K562 (cell line): Measurements from ENCODE around the gene RHCG. TPM values are rescaled to one million over a fixed set of nuclear protein-coding genes. Genes with fewer than 3 reads are reported as not detected.

Source experiments
- ATAC-seq: fragments of 200-7000 bp; cut with Tn5 transposase; 3 replicates; pipeline ENCODE4 v1.9.1; 2020; ENCODE audit warnings: moderate library complexity
- BruUV-seq: library from RNA; stranded (reverse); fragments of 400-500 nt; replicated peaks from 2 replicates; lab custom pipeline; 2021; lab: Mats Ljungman, UMichigan
- CTCF ChIA-PET: fragments of 300-600 bp; formaldehyde crosslinking; extraction: SDS; loops from one replicate; lab custom pipeline; 2021; ENCODE audit warnings: low intra/inter-chr PET ratio; lab: Yijun Ruan, JAX
- POLR2A ChIA-PET: fragments of 300-600, 350-650 bp; sonication (Branson Sonifier 250); formaldehyde crosslinking; extraction: SDS; loops from one replicate; lab custom pipeline; 2021; ENCODE audit warnings: antibody characterized with exemption, inconsistent platforms; lab: Yijun Ruan, JAX
- DNase-seq, 4 experiments: peaks; one replicate each; pipeline versions ENCODE4 v3.0.0 to v3.0.0-alpha.2; 2011 to 2018; ENCODE audit warnings: low spot score in 3 of 4, mixed read lengths in 3 of 4; ENCODE audit errors: extremely low read depth in 1 of 4
- FAIRE-seq: peaks from 2 replicates; lab custom pipeline; 2011; peaks lifted over from hg19 to GRCh38; lab: Jason Lieb, UNC
- H2AFZ ChIP-seq: 2 replicates; pipeline ENCODE4 v1.6.0; 2011; ENCODE audit warnings: low read depth, low read length, control low read depth, inconsistent platforms
- H3K27ac ChIP-seq: fragments of 200-600 bp; 3 replicates; pipeline ENCODE4 v1.8.0; 2011; ENCODE audit warnings: low read depth, mild to moderate bottlenecking, control low read depth, inconsistent platforms, low read length, moderate library complexity, mixed read lengths; ENCODE audit errors: extremely low read depth
- H3K27me3 ChIP-seq, 2 experiments: fragments of 300-600 bp in 1 of 2; 2 replicates in 1 of 2; 3 replicates in 1 of 2; pipeline versions ENCODE4 v1.6.0 to v1.8.0; 2011; ENCODE audit warnings: inconsistent platforms in 2 of 2, low read length in 2 of 2, mild to moderate bottlenecking in 1 of 2, mixed read lengths in 1 of 2, moderate library complexity in 1 of 2; ENCODE audit not compliant: control insufficient read depth in 2 of 2, insufficient read depth in 2 of 2
- H3K36me3 ChIP-seq: fragments of 300-600 bp; 3 replicates; pipeline ENCODE4 v1.8.0; 2011; ENCODE audit warnings: mild to moderate bottlenecking, low read length, inconsistent platforms; ENCODE audit not compliant: control insufficient read depth, insufficient read depth
- H3K4me1 ChIP-seq, 2 experiments: fragments of 200-600 bp in 1 of 2; replicated peaks in 1 of 2; 2 replicates in 1 of 2; 3 replicates in 1 of 2; pipeline versions ENCODE4 v1.5.1 to v1.8.0; 2011; ENCODE audit warnings: inconsistent platforms in 2 of 2, low read length in 2 of 2, mild to moderate bottlenecking in 1 of 2, mixed read lengths in 1 of 2, moderate library complexity in 1 of 2; ENCODE audit not compliant: control insufficient read depth in 2 of 2, insufficient read depth in 2 of 2
- H3K4me2 ChIP-seq: 2 replicates; pipeline ENCODE4 v1.6.1; 2011; ENCODE audit warnings: low read length, control low read depth, inconsistent platforms, mixed read lengths; ENCODE audit not compliant: insufficient read depth
- H3K4me3 ChIP-seq: fragments of 200-600 bp; sonication (generic), shearing (Covaris generic); 2 replicates; pipeline ENCODE4 v1.5.1; 2016; ENCODE audit warnings: control low read depth, inconsistent platforms
- H3K79me2 ChIP-seq: fragments of 200-600 bp; 3 replicates; pipeline ENCODE4 v1.8.0; 2011; ENCODE audit warnings: low read length, inconsistent platforms; ENCODE audit not compliant: control insufficient read depth, insufficient read depth
- H3K9ac ChIP-seq, 2 experiments: 2 replicates each; pipeline versions ENCODE4 v1.6.0 to v1.6.1; 2011; ENCODE audit warnings: low read depth in 2 of 2, low read length in 2 of 2, control low read depth in 1 of 2, inconsistent platforms in 1 of 2, mild to moderate bottlenecking in 1 of 2, mixed read lengths in 1 of 2; ENCODE audit not compliant: insufficient read depth in 1 of 2
- H3K9me1 ChIP-seq: one replicate; pipeline ENCODE4 v1.6.0; 2011; ENCODE audit warnings: inconsistent platforms, mild to moderate bottlenecking, low read length, moderate library complexity; ENCODE audit not compliant: control insufficient read depth, insufficient read depth
- H3K9me3 ChIP-seq: replicated peaks from 2 replicates; pipeline ENCODE4 v1.5.1; 2011; ENCODE audit warnings: low read depth, low read length, inconsistent platforms; ENCODE audit not compliant: control insufficient read depth, insufficient read depth
- H4K20me1 ChIP-seq: replicated peaks from 2 replicates; pipeline ENCODE4 v1.6.1; 2011; ENCODE audit warnings: low read length, inconsistent platforms, mixed read lengths; ENCODE audit not compliant: control insufficient read depth, insufficient read depth
- ASH1L ChIP-seq: fragments of 450-650 bp; IDR thresholded peaks from 2 replicates; pipeline ENCODE4 v1.6.1; 2018; ENCODE audit warnings: borderline replicate concordance, mild to moderate bottlenecking, low read depth; ENCODE audit not compliant: partially characterized antibody
- DNMT1 ChIP-seq: fragments of 450-650 bp; IDR thresholded peaks from 2 replicates; pipeline ENCODE4 v1.6.1; 2016; ENCODE audit warnings: antibody characterized with exemption, mild to moderate bottlenecking
- TGIF2 ChIP-seq: sonication (generic); formaldehyde crosslinking; IDR thresholded peaks from 2 replicates; pipeline ENCODE4 v1.8.1; 2022; ENCODE audit warnings: mild to moderate bottlenecking, missing genetic modification reagents, moderate library complexity
- WGBS: fragments of 100-300 bp; shearing (Covaris generic); methylation state at CpG from one replicate; pipeline ENCODE4 v1.1.6; 2016; ENCODE audit warnings: low coverage, mixed read lengths; ENCODE audit not compliant: insufficient coverage; ENCODE audit errors: missing lambda C conversion rate; 5-methylcytosine and 5-hydroxymethylcytosine counted together
- in situ Hi-C: fragments of 300-500 bp; cut with MboI; formaldehyde crosslinking; loops from 4 replicates; pipeline ENCODE4 v1.15.0; 2018; ENCODE audit warnings: inconsistent platforms, mixed read lengths
- intact Hi-C: fragments of 100-400 bp; cut with micrococcal nuclease; formaldehyde crosslinking; loops from 2 replicates; pipeline ENCODE4 v1.14.2; 2022
- polyA plus RNA-seq, 8 experiments: library from polyadenylated mRNA; depleted of rRNA in 4 of 8; stranded (reverse) in 5 of 8; unstranded in 3 of 8; fragments of >200 nt; fragmentation: Nextera tagmentation in 2 of 8; fragmentation: Illumina TruSeq in 1 of 8; extraction: Ambion mirVana in 2 of 8; extraction: Trizol in 1 of 8; gene quantifications; 2 replicates each; pipeline versions ENCODE4 v1.2.1 to v1.2.3, GENCODE V29; 2011 to 2014; ENCODE audit warnings: inconsistent platforms in 1 of 8, missing spikeins in 1 of 8
- total RNA-seq, 7 experiments: library from RNA; depleted of rRNA in 6 of 7; stranded (reverse); fragments of >200 nt in 6 of 7; fragmentation: Illumina TruSeq in 2 of 7; extraction: Trizol in 2 of 7; gene quantifications; 2 replicates each; pipeline versions ENCODE4 v1.2.1 to v1.2.3, GENCODE V29; 2011 to 2021; ENCODE audit warnings: low replicate concordance in 1 of 7
- TF ChIP-seq, protein P1 (sequence below), 2 experiments: fragments of 450-650 bp in 1 of 2; sonication (generic) in 1 of 2; formaldehyde crosslinking in 1 of 2; IDR thresholded peaks in 1 of 2; conservative IDR thresholded peaks in 1 of 2; 2 replicates each; pipeline versions ENCODE4 v1.6.1 to v1.8.1; 2016 to 2023; ENCODE audit warnings: mild to moderate bottlenecking in 2 of 2, moderate library complexity in 2 of 2, inconsistent platforms in 1 of 2, missing genetic modification reagents in 1 of 2
- TF ChIP-seq, protein P2 (sequence below): fragments of 250-450 bp; sonication (Bioruptor Pico); IDR thresholded peaks from 2 replicates; pipeline ENCODE4 v1.8.0; 2021; ENCODE audit warnings: moderate library complexity, mild to moderate bottlenecking, inconsistent platforms
- TF ChIP-seq, protein P3 (sequence below): fragments of 450-650 bp; IDR thresholded peaks from 2 replicates; pipeline ENCODE4 v1.6.1; 2017; ENCODE audit warnings: antibody characterized with exemption, mild to moderate bottlenecking

Gene RHCG
- total and polyA plus RNA-seq, 9 of the 15 experiments (the other 6 are each of a cell fraction or from before 2014, with no cell fraction given), result not detected

DNA sequence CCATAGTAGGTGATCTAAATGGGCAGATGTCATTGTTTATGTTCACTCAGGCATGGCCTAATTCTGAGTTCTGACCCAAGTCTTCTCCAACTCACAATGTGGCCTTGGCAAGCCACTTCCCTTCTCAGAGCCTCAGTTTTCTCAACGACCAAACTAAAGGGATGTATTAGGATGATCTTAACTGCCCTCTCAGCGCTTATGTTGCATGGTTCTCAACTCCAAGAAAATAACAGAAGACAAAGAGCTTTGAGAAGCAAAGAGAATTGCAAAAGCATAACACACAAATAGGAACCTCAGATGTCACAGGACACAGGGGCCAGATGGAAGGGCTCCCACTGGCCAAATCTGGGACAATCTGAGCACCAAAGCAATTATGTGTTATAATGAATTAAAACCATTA is 8.6 kb downstream of the RHCG start:
- H3K4me2 ChIP-seq, result no peak overlapping the region
- no peaks in the 10 kb centered on the region for H3K9me3 ChIP-seq
- 0 out of 2 replicates have a peak, but pooled peaks cover 3% of the 10 kb centered on the region for H4K20me1 ChIP-seq
- FAIRE-seq (no peak), DNase-seq (no peak), ATAC-seq (no peak)
- peaks cover 7 to 38% of the 10 kb centered on the region in 2 experiments; a peak in 3 of 5 replicates for H3K27me3 ChIP-seq
- no peak overlapping the region for H3K27ac ChIP-seq
- H3K4me1 ChIP-seq, result peaks cover 0 to 6% of the 10 kb centered on the region in 2 experiments; a peak in 2 of 5 replicates
- intact Hi-C loops, result no loop called here
- WGBS, result 0% methylated on average over 2 of the region's 2 CpGs
- H2AFZ ChIP-seq, result no peak overlapping the region
- in situ Hi-C loops, result no loop called here
- H3K36me3 ChIP-seq, result no peaks in the 10 kb centered on the region
- CTCF ChIA-PET, result no interaction called here
- POLR2A ChIA-PET, result no interaction called here
- BruUV-seq, result no TSS peak
- no peak overlapping the region for H3K4me3 ChIP-seq
- H3K9ac ChIP-seq, result no peak overlapping the region
- H3K79me2 ChIP-seq, result no peaks in the 10 kb centered on the region
- H3K9me1 ChIP-seq, result no peaks in the 10 kb centered on the region
- TF ChIP-seq ASH1L (no peak), TGIF2 (no peak)
- TF ChIP-seq, protein P1, sequence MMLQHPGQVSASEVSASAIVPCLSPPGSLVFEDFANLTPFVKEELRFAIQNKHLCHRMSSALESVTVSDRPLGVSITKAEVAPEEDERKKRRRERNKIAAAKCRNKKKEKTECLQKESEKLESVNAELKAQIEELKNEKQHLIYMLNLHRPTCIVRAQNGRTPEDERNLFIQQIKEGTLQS (IDR thresholded peaks at IDR 0.05), result no peak
- TF ChIP-seq, protein P1 (CRISPR knock-in tag; conservative IDR thresholded peaks at IDR 0.05), result no peak

DNA sequence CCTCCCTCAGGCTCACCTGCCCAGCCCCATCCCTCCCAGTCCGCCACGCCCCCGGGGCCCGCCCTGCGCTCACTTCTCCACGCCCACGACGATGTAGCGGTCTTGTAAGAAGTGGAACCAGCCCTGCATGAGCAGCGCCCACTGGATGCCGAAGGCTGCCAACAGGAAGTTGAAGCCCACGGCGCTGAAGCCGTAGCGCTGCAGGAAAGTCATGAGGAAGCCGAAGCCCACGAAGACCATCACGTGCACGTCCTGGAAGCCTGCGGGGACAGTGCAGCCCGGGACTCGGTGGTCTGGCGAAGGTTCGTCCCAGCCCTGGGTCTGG is 9.7 kb downstream of the RHCG start:
- peak; percentile 30 to 77 (median 58) for DNase-seq
- peaks cover 0 to 6% of the 10 kb centered on the region in 2 experiments; a peak in 2 of 5 replicates for H3K4me1 ChIP-seq
- intact Hi-C loops (no loop called here), in situ Hi-C loops (no loop called here)
- no peak overlapping the region for H2AFZ ChIP-seq
- CTCF ChIA-PET, result no interaction called here
- no peak overlapping the region for H3K4me3 ChIP-seq
- POLR2A ChIA-PET, result no interaction called here
- H3K4me2 ChIP-seq, result no peak overlapping the region; the same call in 1 of the 2 replicates
- 13% methylated on average over 10 of the region's 24 CpGs for WGBS
- no peak for FAIRE-seq
- H3K9ac ChIP-seq, result peak overlapping the region in 1 of 2 experiments; percentile 38; a peak in 1 of 4 replicates
- H3K36me3 ChIP-seq, result no peaks in the 10 kb centered on the region
- peak; percentile 87 for ATAC-seq
- no TSS peak for BruUV-seq
- no peaks in the 10 kb centered on the region for H3K79me2 ChIP-seq
- no peaks in the 10 kb centered on the region for H3K9me3 ChIP-seq
- H3K9me1 ChIP-seq, result no peaks in the 10 kb centered on the region
- H3K27ac ChIP-seq, result no peak overlapping the region
- 0 out of 2 replicates have a peak, but pooled peaks cover 3% of the 10 kb centered on the region for H4K20me1 ChIP-seq
- H3K27me3 ChIP-seq, result peaks cover 7 to 33% of the 10 kb centered on the region in 2 experiments; a peak in 3 of 5 replicates
- TF ChIP-seq, protein P2, sequence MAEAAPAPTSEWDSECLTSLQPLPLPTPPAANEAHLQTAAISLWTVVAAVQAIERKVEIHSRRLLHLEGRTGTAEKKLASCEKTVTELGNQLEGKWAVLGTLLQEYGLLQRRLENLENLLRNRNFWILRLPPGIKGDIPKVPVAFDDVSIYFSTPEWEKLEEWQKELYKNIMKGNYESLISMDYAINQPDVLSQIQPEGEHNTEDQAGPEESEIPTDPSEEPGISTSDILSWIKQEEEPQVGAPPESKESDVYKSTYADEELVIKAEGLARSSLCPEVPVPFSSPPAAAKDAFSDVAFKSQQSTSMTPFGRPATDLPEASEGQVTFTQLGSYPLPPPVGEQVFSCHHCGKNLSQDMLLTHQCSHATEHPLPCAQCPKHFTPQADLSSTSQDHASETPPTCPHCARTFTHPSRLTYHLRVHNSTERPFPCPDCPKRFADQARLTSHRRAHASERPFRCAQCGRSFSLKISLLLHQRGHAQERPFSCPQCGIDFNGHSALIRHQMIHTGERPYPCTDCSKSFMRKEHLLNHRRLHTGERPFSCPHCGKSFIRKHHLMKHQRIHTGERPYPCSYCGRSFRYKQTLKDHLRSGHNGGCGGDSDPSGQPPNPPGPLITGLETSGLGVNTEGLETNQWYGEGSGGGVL, result no peak
- no peak for TF ChIP-seq DNMT1
- TF ChIP-seq, protein P3, sequence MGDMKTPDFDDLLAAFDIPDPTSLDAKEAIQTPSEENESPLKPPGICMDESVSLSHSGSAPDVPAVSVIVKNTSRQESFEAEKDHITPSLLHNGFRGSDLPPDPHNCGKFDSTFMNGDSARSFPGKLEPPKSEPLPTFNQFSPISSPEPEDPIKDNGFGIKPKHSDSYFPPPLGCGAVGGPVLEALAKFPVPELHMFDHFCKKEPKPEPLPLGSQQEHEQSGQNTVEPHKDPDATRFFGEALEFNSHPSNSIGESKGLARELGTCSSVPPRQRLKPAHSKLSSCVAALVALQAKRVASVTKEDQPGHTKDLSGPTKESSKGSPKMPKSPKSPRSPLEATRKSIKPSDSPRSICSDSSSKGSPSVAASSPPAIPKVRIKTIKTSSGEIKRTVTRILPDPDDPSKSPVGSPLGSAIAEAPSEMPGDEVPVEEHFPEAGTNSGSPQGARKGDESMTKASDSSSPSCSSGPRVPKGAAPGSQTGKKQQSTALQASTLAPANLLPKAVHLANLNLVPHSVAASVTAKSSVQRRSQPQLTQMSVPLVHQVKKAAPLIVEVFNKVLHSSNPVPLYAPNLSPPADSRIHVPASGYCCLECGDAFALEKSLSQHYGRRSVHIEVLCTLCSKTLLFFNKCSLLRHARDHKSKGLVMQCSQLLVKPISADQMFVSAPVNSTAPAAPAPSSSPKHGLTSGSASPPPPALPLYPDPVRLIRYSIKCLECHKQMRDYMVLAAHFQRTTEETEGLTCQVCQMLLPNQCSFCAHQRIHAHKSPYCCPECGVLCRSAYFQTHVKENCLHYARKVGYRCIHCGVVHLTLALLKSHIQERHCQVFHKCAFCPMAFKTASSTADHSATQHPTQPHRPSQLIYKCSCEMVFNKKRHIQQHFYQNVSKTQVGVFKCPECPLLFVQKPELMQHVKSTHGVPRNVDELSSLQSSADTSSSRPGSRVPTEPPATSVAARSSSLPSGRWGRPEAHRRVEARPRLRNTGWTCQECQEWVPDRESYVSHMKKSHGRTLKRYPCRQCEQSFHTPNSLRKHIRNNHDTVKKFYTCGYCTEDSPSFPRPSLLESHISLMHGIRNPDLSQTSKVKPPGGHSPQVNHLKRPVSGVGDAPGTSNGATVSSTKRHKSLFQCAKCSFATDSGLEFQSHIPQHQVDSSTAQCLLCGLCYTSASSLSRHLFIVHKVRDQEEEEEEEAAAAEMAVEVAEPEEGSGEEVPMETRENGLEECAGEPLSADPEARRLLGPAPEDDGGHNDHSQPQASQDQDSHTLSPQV, result no peak
